Coronary artery (tissue), 2 donors: ENCODE measurements around the gene MAFF.
A peak's percentile ranks its signal among the peaks of the same experiment; 100 is the strongest.

ENCODE experiments used
- DNase-seq: peaks from one replicate; pipeline ENCODE4 v3.0.0-alpha.2; 2017; ENCODE audit warnings: low spot score
- H3K27ac ChIP-seq, 2 donors: fragments of 200-600 bp; sonication (generic); one replicate each; pipeline ENCODE4 v1.5.1; 2016 to 2019
- H3K4me3 ChIP-seq: fragments of 200-600 bp; sonication (generic); 2 replicates; pipeline ENCODE4 v1.5.1; 2016; ENCODE audit warnings: mild to moderate bottlenecking, moderate library complexity
- CTCF ChIP-seq: fragments of 200-600 bp; sonication (generic); IDR thresholded peaks from one replicate; pipeline ENCODE4 v1.5.1; 2019; ENCODE audit warnings: antibody characterized with exemption

The MAFF gene

GRCh38 chr22:38236786-38237185, 35.0 kb downstream of the MAFF start:
- Histone ChIP-seq H3K27ac (peak overlapping the region in 1 of 2 donors; percentile 48), H3K4me3 (no peak overlapping the region)
- DNase-seq: no peak
- no peak for TF ChIP-seq CTCF

GRCh38 chr22:38238519-38239071, 36.8 kb downstream of the MAFF start:
- peak overlapping the region; percentile 52 for H3K4me3 ChIP-seq
- TF ChIP-seq CTCF: no peak
- peak overlapping the region; percentile 60 to 87 for H3K27ac ChIP-seq
- no peak for DNase-seq

GRCh38 chr22:38239101-38239761, 37.4 kb downstream of the MAFF start:
- peak; percentile 12 for TF ChIP-seq CTCF
- Histone ChIP-seq H3K4me3 (peak overlapping the region; percentile 52), H3K27ac (peak overlapping the region; percentile 60 to 87)
- DNase-seq: peak; percentile 90

- DNase-seq: no peak
- TF ChIP-seq CTCF: no peak
- peak overlapping the region; percentile 2 to 41 for H3K27ac ChIP-seq
- H3K4me3 ChIP-seq: no peak overlapping the region
Measured at GRCh38 chr22:38240734-38241252, 39.0 kb downstream of the MAFF start.

- peak overlapping the region; percentile 72 to 95 for H3K27ac ChIP-seq
- DNase-seq: no peak
- no peak for TF ChIP-seq CTCF
- no peak overlapping the region for H3K4me3 ChIP-seq
Measured at GRCh38 chr22:38243007-38243765, 41.4 kb downstream of the MAFF start.

- TF ChIP-seq CTCF: no peak
- Histone ChIP-seq H3K27ac (peak overlapping the region in 1 of 2 donors; percentile 95), H3K4me3 (no peak overlapping the region)
- no peak for DNase-seq
Measured at GRCh38 chr22:38244106-38244505, 42.3 kb downstream of the MAFF start.
